GM23248 (cell line): ENCODE results near the gene RCC2.

Source experiments
- EZH2 ChIP-seq: fragments of 200-600 bp; sonication (generic); IDR thresholded peaks from 2 replicates; pipeline ENCODE4 v1.6.1; 2018; ENCODE audit warnings: antibody characterized with exemption, mild to moderate bottlenecking; ENCODE audit not compliant: insufficient read depth, poor library complexity, severe bottlenecking
- EZH2phosphoT487 ChIP-seq: fragments of 200-600 bp; sonication (generic); IDR thresholded peaks from 2 replicates; pipeline ENCODE4 v1.6.1; 2018; ENCODE audit warnings: antibody characterized with exemption, moderate library complexity, mild to moderate bottlenecking, low read depth; ENCODE audit not compliant: insufficient read depth

DNA sequence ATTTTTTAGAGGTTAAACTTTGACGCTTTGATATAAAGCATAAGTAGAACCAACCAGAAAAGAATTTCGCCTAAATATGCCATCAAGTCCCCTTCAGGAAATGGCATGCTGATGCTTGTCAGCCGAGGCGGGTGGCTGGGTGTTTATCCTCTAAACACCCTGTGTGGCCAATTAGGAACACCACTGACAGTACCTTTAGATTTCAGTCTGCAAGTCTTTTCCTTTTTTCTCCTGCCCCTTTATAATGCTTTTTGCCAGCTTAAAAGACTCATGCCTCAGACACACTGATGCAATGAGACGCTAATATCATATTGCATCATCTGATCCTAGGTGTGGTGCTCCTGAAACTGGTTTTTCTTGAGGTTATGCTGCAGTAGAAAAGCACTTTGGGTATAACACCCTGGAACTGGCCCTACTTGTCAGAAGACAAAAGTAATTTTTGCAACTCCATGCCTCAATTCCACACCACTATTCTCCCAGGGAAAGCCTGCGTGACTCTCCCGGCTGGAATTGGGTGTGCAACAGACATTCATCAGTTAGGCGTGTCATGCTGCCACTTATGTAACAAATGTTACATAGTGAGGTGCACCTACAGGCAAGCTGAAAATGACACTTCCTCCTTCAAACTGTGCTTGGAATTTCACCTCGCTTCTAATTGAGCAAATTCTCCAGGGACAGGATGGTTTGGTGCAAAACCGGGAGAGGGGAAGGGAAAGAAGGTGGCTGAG lies 2.0 kb upstream of the RCC2 start:
- TF ChIP-seq EZH2, result no peak
- no peak for TF ChIP-seq EZH2phosphoT487
